HG02571 (cell line): ENCODE measurements around the gene CPLANE2.

Experiments
- ATAC-seq: cut with Tn5 transposase; IDR thresholded peaks from one replicate; pipeline ENCODE4 v1.9.1; 2021; ENCODE audit warnings: mild to moderate bottlenecking, moderate library complexity; ENCODE audit not compliant: unreplicated experiment

CPLANE2 gene

DNA sequence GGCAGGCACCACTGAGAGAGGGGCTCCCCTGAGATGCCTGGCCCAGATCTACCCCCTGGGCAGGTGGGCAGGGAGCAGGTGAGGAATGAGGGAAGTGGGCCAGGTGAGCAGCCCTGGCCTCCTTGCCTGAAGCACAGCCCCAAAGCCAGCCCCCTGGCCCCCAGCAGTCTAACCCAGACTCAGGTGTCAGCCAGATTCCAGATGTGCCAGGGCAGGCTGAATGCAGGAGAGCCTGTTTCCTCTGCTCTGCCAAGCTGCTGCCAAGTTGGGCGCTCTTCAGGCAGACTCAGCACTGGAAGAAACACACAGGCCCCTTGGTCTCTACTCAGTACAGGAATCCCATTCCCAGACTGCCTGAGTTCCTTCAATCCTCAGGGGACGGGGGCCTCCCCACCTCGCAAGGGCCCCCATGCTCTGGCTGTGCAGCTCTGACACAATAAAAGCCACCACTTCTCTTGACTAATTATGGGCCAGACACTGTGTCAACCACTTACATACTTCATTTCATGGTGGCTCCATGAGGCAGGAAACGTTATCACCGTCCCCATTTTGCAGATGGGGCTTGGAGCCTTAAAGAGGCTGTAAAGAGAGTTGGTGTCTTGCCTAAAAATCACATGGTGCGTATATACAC lies 45.0 kb downstream of the CPLANE2 start:
- ATAC-seq, result no peak

DNA sequence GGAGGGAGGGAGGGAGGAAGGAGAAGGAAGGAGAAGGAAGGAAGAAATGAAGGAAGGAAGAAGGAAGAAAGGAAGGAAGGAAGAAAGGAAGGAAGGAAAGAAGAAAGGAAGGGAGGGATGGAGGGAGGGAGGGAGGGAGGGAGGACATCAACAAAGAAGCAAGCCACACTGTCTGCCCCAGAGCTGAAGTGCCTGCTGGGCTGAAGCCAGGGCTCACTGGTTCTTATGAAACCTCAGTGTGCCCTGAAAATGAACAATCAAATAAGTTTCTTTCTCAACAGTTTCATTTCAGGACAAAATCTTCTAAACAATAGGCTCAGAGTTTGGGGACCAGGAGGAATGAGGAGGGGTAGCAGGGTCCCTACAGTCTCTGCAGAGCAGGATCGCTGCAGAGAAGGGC lies 45.7 kb downstream of the CPLANE2 start:
- no peak for ATAC-seq

DNA sequence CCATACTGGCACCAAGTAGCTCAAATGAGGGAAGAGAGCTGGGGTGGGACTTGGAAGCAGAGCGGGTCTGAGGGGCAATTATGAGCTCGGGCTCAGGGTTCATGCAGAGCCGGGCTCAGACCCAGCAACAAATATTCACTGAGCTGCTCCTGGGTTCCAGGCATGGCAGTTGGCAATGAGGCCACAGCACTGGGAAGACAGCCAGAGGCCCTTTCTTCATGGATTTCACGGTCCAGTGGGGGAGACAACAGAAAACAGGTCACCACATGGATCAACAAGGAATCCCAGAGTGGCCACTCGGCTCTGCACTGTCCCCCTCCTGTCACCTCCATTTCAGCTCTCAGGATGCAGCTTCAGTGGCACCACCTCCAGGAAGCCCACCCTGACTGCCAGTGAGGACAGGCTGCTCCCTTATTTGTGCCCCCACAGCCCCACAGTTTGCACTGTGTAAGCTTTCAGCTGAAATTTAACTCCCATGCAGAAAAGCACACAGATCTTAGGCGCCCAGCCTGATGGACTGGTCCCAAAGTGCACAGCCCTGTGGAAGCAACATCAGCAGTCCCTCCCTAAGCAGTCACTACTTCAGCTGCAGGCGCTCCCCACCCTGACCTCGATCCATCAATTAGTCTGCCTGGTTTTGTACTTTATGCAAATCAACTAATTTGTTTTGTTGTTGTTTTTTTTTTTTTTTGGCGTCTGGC lies 46.9 kb downstream of the CPLANE2 start:
- ATAC-seq, result no peak

DNA sequence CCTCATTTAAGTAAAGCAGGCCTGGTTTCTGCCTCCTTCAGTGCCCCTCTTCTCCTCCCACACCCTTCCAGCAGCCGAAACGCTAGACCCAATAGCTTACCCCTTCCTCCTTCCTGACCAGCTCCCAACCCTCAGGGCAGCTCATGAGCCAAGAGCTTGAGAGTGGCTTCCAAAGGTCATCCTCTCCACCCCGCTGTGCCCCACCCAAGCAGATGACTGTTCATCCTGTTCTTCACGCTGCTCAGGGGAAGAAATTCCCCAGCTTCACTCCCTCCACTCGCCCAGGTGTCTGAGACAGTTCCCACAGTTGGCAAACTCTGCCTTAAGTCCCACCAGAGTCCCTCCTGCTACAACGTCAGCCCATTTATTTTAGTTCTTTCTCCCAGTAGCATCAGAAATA lies 48.0 kb downstream of the CPLANE2 start:
- ATAC-seq, result no peak

DNA sequence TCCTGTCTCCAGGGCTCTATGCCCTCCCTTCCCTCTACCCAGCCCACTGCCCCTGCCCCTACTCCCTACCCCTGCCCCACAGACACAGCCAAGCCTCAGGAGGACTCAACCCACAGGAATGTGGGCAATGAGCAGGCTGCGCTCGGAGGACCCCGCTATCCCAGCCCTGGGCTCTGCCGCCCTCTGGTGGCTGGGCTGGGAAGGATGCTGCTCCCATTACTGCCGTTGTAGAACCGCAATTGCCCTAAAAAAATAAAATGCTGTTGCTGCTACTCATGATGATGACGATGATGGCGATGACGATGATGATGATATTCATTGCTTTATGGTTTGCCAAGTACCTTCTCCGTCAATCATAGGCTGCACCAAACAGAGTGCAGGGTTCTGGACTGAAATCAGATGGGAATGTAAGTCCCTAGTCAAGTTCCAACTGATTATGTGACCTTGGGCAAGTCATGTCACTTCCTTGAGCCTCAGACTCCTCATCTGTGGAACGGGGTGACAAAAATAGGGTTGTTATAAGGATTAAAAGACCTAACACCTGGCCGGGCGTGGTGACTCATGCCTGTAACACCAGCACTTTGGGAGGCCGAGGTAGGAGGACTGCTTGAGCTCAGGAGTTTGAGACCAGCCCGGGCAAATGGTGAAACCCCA lies 49.1 kb downstream of the CPLANE2 start:
- ATAC-seq, result no peak

DNA sequence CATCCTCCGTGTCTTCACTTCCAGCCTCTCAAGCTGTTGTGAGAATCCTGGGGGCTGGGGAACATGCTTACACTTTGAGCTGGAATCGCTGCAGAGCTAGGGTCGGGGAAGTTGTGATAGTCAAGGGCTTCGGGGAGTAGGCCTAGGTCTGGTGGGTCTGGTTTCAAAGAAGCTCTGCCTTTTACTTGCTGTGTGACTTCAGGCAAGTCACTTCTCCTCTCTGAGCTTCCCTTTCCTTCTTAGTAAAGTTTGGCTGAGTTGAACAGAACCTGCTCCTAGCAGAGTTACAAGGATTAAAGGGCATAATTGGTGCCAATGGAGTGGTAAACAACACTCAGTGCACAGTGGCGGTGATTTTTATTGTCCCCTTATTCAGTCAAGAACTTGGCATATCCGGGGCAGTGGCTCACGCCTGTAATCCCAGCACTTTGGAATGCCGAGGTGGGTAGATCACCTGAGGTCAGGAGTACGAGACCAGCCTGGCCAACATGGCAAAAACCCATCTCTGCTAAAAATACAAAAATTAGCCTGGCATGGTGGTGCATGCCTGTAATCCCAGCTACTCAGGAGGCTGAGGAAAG lies 50.2 kb downstream of the CPLANE2 start:
- no peak for ATAC-seq

DNA sequence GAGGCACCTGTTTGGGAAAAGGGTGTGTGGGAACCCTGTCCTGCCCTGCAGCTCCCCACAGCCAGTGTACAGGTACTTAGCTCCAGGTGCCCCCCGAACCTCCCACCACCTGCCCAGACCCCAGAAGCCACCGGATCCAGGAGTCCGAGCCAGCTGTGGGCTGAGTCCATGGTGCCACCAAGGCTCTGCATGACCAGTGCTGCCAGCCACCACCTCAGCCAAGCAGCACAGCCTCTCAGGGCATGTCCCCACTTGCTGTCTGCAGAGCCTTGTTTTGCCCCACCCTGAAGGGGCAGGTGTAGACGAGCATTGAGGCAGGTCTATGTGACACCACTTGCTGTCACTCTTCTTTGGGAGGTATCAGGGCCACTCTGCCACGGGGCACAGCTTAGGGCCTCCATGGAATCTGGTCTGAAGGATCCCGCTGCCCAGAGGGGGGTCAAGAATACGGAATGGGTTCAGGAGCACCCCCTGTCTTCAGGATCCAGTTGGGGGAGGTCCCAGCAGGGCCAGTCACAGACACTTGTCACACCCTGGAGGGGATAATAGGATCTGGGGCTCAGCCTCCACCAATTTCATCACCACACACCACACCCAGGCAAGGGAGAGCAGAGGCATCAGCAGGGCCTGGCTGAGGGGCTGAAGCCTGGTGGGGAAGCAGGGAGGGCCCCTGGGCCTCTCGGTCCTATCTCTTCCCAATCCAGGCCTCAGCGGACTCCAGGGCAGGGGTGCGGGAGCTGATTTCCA lies 52.3 kb downstream of the CPLANE2 start:
- no peak for ATAC-seq

DNA sequence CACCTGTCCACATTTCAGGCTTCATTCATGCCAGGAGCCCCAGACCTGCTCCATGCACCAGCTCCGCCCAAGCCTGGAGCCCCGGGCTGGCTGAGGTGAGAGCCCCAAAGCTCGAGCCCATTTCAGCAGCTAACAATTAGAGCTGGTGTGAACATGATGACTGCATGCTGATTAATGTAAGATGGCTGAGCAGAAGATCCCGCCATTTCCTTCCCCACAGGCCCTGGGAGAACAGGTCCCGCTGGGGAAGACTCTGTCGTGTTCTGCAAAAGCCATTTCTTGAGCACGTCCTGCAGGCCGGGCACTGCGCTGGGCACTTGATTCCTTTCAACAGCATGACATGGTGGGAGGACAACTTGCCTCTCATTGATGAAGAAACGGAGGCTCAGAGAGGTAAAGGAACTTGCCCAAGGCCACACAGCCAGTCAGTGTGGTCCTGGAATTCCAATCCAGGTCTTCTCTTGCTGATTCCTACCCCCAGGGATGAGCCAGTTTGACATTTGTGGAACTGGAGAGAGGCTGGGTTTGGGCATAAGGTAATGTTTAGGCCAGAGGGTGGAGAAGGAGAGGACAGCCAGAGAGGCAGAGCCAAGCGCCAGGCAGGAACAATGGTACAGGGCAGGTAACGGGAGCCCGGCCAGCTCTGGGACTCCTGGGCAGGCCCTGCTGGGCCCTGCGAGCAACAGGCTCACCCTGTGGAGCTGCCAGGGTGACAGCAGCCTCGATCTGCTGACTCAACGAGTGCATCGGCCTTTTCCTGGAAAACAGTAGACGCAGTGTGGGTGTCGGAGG lies 53.0 kb downstream of the CPLANE2 start:
- ATAC-seq, result no peak

DNA sequence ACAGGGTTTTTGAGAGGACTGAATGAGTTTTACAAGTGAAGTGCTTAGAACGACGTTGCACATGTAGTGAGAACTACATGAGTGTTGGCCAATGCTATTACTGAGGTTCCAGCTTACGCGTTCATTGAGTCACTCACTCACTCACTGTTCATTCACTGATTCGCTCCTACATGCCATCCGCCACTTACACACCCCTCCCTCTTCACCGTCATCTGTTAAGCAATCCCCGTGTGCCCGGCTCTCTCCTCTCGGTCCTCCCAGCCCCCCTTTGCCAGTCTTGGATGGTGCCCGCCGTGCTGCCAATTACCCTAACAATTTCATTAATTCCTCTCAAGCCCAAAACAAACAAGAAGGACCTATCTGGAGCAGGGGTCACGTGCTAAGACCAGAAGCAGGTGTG lies 53.8 kb downstream of the CPLANE2 start:
- ATAC-seq, result no peak

DNA sequence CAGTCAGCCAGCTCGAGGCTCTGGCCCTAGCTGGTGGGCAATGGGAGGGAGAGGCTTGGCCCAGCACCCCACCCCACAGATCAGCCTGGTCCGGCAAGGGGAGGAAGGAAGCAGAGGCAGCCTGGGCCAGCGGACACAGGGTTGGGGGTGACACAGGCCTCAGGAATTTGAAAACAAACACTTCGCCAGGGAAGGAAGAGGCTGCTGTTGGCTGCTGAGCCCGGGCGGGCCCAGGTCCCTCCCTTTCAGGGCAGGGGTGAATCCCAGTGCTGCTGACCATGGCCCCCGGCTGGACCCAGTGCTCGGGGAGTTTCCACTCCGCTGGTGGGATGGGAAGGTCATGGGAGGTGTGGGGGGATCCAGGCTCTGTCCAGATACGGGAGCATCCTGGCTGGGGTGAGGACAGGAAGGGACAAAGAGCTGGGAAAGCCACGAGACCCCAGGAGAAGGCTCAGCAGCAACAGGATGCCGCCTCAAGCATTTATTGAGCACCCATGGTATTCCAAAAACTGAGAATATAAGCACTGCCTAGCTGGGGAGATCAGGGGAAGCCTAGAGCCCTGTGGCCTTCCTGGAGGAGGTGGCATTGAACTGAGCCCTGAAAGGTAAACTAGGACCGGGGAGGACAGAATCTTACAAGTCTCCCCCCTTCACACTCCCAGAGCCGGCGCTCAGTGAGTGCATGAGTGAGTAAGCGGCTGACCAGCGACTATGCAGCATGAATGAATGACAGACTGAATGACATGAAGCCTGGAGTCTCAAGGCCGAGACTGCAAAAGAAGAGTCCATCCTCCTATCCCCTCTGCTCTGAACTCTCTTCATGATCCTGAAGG lies 54.9 kb downstream of the CPLANE2 start:
- ATAC-seq, result no peak
